ENCODE measurements around the gene FAXDC2. TPM values are rescaled to one million over a fixed set of nuclear protein-coding genes. Genes with fewer than 3 reads are reported as not detected.

The FAXDC2 gene
- total and polyA plus RNA-seq, 2 of the 13 experiments (the other 11 are each of a cell fraction or from before 2014, with no cell fraction given), result 4.7 to 58.8 TPM

GRCh38 chr5:154895606-154896561, 45.5 kb upstream of the FAXDC2 start (continued):
- TF ChIP-seq IRF9 (CRISPR knock-in tag; IDR thresholded peaks at IDR 0.05; ENCODE audit: borderline replicate concordance), result no peak
- no peak for TF ChIP-seq USF2 (IDR thresholded peaks at IDR 0.05; ENCODE audit: low read depth, low read length)
- no peak for TF ChIP-seq USF2 (CRISPR knock-in tag; IDR thresholded peaks at IDR 0.05; ENCODE audit: borderline replicate concordance)
- no peak for TF ChIP-seq DBP (CRISPR knock-in tag; IDR thresholded peaks at IDR 0.05; ENCODE audit: not compliant biosample characterization)
- no peak for TF ChIP-seq ADNP (CRISPR knock-in tag; IDR thresholded peaks at IDR 0.05)
- TF ChIP-seq ZBTB3 (CRISPR knock-in tag; IDR thresholded peaks at IDR 0.05; ENCODE audit: borderline replicate concordance, low read depth), result no peak
- no peak for TF ChIP-seq ZNF572 (CRISPR knock-in tag; IDR thresholded peaks at IDR 0.05)
- no peak for TF ChIP-seq CEBPB (IDR thresholded peaks at IDR 0.05; ENCODE audit: borderline replicate concordance, low read depth, low read length)

Measured in HepG2 (cell line).